Thyroid gland (tissue), 4 donors: ENCODE measurements around the gene ACTN2.

ENCODE experiments used
- POLR2A ChIP-seq, 2 donors: fragments of 450-650 bp; IDR thresholded peaks; one replicate each; pipeline ENCODE4 v1.6.1; 2017; ENCODE audit warnings: antibody characterized with exemption in 2 of 2, mild to moderate bottlenecking in 2 of 2, moderate library complexity in 1 of 2
- TF ChIP-seq, protein P1 (sequence below), 6 experiments: fragments of 200-600 bp in 3 of 6; fragments of 450-650 bp in 3 of 6; sonication (generic) in 3 of 6; IDR thresholded peaks; one replicate each; pipeline ENCODE4 v1.5.1; 2016 to 2019; ENCODE audit warnings: antibody characterized with exemption in 6 of 6, mild to moderate bottlenecking in 2 of 6, inconsistent platforms in 1 of 6, moderate library complexity in 1 of 6

GRCh38 chr1:236806634-236807033 is 120.3 kb downstream of the ACTN2 start:
- TF ChIP-seq, protein P1, sequence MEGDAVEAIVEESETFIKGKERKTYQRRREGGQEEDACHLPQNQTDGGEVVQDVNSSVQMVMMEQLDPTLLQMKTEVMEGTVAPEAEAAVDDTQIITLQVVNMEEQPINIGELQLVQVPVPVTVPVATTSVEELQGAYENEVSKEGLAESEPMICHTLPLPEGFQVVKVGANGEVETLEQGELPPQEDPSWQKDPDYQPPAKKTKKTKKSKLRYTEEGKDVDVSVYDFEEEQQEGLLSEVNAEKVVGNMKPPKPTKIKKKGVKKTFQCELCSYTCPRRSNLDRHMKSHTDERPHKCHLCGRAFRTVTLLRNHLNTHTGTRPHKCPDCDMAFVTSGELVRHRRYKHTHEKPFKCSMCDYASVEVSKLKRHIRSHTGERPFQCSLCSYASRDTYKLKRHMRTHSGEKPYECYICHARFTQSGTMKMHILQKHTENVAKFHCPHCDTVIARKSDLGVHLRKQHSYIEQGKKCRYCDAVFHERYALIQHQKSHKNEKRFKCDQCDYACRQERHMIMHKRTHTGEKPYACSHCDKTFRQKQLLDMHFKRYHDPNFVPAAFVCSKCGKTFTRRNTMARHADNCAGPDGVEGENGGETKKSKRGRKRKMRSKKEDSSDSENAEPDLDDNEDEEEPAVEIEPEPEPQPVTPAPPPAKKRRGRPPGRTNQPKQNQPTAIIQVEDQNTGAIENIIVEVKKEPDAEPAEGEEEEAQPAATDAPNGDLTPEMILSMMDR (IDR thresholded peaks at IDR 0.05), result no peak
- no peak for TF ChIP-seq POLR2A (IDR thresholded peaks at IDR 0.05)
